ENCODE measurements around the gene ADD2.

ADD2 gene

GRCh38 chr2:70719231-70719630 is 48.8 kb downstream of the ADD2 start:
- FAIRE-seq, result no peak

- no peak for FAIRE-seq
These were observed 49.3 kb downstream of the ADD2 start for GRCh38 chr2:70718736-70719135.

- no peak for FAIRE-seq
These were observed 49.8 kb downstream of the ADD2 start for GRCh38 chr2:70718241-70718640.

- FAIRE-seq, result no peak
These were observed 50.5 kb downstream of the ADD2 start for GRCh38 chr2:70717431-70718038.

- no peak for FAIRE-seq
These were observed 51.0 kb downstream of the ADD2 start for GRCh38 chr2:70716951-70717350.

GRCh38 chr2:70716131-70716743 is 51.8 kb downstream of the ADD2 start:
- no peak for FAIRE-seq

GRCh38 chr2:70715071-70715985 is 52.7 kb downstream of the ADD2 start:
- no peak for FAIRE-seq

GRCh38 chr2:70714141-70714905 is 53.7 kb downstream of the ADD2 start:
- no peak for FAIRE-seq

GRCh38 chr2:70712916-70713315 is 55.1 kb downstream of the ADD2 start:
- FAIRE-seq, result no peak

- no peak for FAIRE-seq
These were observed 56.8 kb downstream of the ADD2 start for GRCh38 chr2:70711191-70711590.

GRCh38 chr2:70710038-70710690 is 57.8 kb downstream of the ADD2 start:
- FAIRE-seq, result no peak

- no peak for FAIRE-seq
These were observed 58.5 kb downstream of the ADD2 start for GRCh38 chr2:70709275-70710037.

GRCh38 chr2:70708376-70709199 is 59.4 kb downstream of the ADD2 start:
- no peak for FAIRE-seq

GRCh38 chr2:70707706-70708105 is 60.3 kb downstream of the ADD2 start:
- FAIRE-seq, result no peak

- FAIRE-seq, result no peak
These were observed 61.8 kb downstream of the ADD2 start for GRCh38 chr2:70706026-70706795.

GRCh38 chr2:70705160-70705850 is 62.7 kb downstream of the ADD2 start:
- FAIRE-seq, result no peak

GRCh38 chr2:70703900-70704549 is 64.0 kb downstream of the ADD2 start:
- FAIRE-seq, result no peak

- no peak for FAIRE-seq
These were observed 65.1 kb downstream of the ADD2 start for GRCh38 chr2:70702711-70703395.

All from TTC549 (cell line).